ENCODE data around the gene RYR1. TPM values are rescaled to one million over a fixed set of nuclear protein-coding genes. Genes with fewer than 3 reads are reported as not detected.
A peak's percentile ranks its signal among the peaks of the same experiment; 100 is the strongest.

Gene RYR1
- total RNA-seq, 1 experiment from 2014 or later: 34.2 TPM

- TF ChIP-seq TCF7L2 (IDR thresholded peaks at IDR 0.05; ENCODE audit: low read depth, low read length) (no peak), POLR2AphosphoS5 (IDR thresholded peaks at IDR 0.05; ENCODE audit: low read depth, low read length) (no peak), CTCF (IDR thresholded peaks at IDR 0.05) (no peak), SIN3A (IDR thresholded peaks at IDR 0.05; ENCODE audit: borderline replicate concordance, insufficient read depth, low read depth, low read length) (no peak), REST (IDR thresholded peaks at IDR 0.05; ENCODE audit: insufficient read depth in 1 of 2, low read depth in 2 of 2, low read length in 1 of 2) (no peak)
- DNase-seq (ENCODE audit: low read depth, low spot score) (no peak), ATAC-seq (peak; percentile 35)
- H3K4me1 ChIP-seq (ENCODE audit: control insufficient read depth, insufficient read depth, low read length): no peaks in the 10 kb centered on the region
- BruUV-seq (replicated peaks): no TSS peak
- intact Hi-C loops (cut with micrococcal nuclease; ENCODE audit: unreplicated experiment) (no loop called here), in situ Hi-C loops (cut with HindIII; ENCODE audit: low pct_unique_long_range_greater_than_20kb, low sequenced_read_pairs) (loop anchor here (5.0 kb wide), 1 partner anchor 79 kb away; no protein-coding TSS in a partner anchor)
- no peak overlapping the region for H3K4me3 ChIP-seq (ENCODE audit: low read depth in 2 of 2, low read length in 2 of 2)
- H3K27me3 ChIP-seq (ENCODE audit: control insufficient read depth, insufficient read depth, low read length): no peaks in the 10 kb centered on the region
- ChIA-PET POLR2A (no interaction called here), CTCF (interaction anchor here (0.9 kb wide), 1 partner anchor 49 kb away, joined by 3 read pairs; no protein-coding TSS in a partner anchor)
- no peaks in the 10 kb centered on the region for H3K9me3 ChIP-seq (ENCODE audit: control insufficient read depth, insufficient read depth, low read depth, low read length)
- no peaks in the 10 kb centered on the region for H3K36me3 ChIP-seq (ENCODE audit: control insufficient read depth, insufficient read depth, low read length)
- H3K27ac ChIP-seq (ENCODE audit: low read length): no peak overlapping the region
Measured at GRCh38 chr19:38606131-38606530, 172.6 kb downstream of the RYR1 start.

GRCh38 chr19:38614289-38614688 is 180.8 kb downstream of the RYR1 start:
- Histone ChIP-seq H3K4me1 (ENCODE audit: control insufficient read depth, insufficient read depth, low read length) (peaks cover 7% of the 10 kb centered on the region), H3K27ac (ENCODE audit: low read length) (no peak overlapping the region), H3K9me3 (ENCODE audit: control insufficient read depth, insufficient read depth, low read depth, low read length) (no peaks in the 10 kb centered on the region), H3K4me3 (ENCODE audit: low read depth in 2 of 2, low read length in 2 of 2) (no peak overlapping the region), H3K27me3 (ENCODE audit: control insufficient read depth, insufficient read depth, low read length) (no peaks in the 10 kb centered on the region), H3K36me3 (ENCODE audit: control insufficient read depth, insufficient read depth, low read length) (no peaks in the 10 kb centered on the region)
- intact Hi-C loops (cut with micrococcal nuclease; ENCODE audit: unreplicated experiment) (no loop called here), in situ Hi-C loops (cut with HindIII; ENCODE audit: low pct_unique_long_range_greater_than_20kb, low sequenced_read_pairs) (no loop called here)
- DNase-seq (ENCODE audit: low read depth, low spot score) (no peak), ATAC-seq (no peak)
- ChIA-PET CTCF (interaction anchor here (0.6 to 1.6 kb wide), 3 partner anchors 15 to 1207 kb away, joined by 3 to 8 read pairs (median 6); no protein-coding TSS in a partner anchor), POLR2A (interaction anchor here (0.6 to 1.0 kb wide), 3 partner anchors 14 to 30 kb away, joined by 10 to 13 read pairs (median 12); no protein-coding TSS in a partner anchor)
- TF ChIP-seq SIN3A (IDR thresholded peaks at IDR 0.05; ENCODE audit: borderline replicate concordance, insufficient read depth, low read depth, low read length) (no peak), CTCF (IDR thresholded peaks at IDR 0.05) (no peak), REST (IDR thresholded peaks at IDR 0.05; ENCODE audit: insufficient read depth in 1 of 2, low read depth in 2 of 2, low read length in 1 of 2) (no peak)
- BruUV-seq (replicated peaks): no TSS peak
